Hindlimb muscle (tissue), 1 donor: ENCODE results near the gene BROX. TPM values are rescaled to one million over a fixed set of nuclear protein-coding genes. Genes with fewer than 3 reads are reported as not detected.
A peak's percentile ranks its signal among the peaks of the same experiment; 100 is the strongest.
"Not testable (repeated sequence)": the region's sequence is repeated elsewhere in the genome, so short reads cannot be mapped to it uniquely, and the experiment has no call there.

ENCODE experiments used
- DNase-seq: peaks from one replicate; pipeline ENCODE4 v3.0.0-alpha.2; 2013
- polyA plus RNA-seq: library from polyadenylated mRNA; unstranded; fragments of 120-200 nt; gene quantifications from one replicate; pipeline ENCODE4 v1.2.1, GENCODE V29; 2013; ENCODE audit not compliant: insufficient read length

The BROX gene
- 23.5 TPM for polyA plus RNA-seq

GRCh38 chr1:222712253-222713090 is at the start of gene BROX, which contains the start of gene AIDA:
BROX (plus strand) TSS chr1:222712564; CDS start chr1:222715700, 3,136 bp downstream.
AIDA (minus strand) TSS chr1:222712491; CDS start chr1:222712317, 174 bp downstream.
- peak; percentile 92 for DNase-seq

GRCh38 chr1:222663431-222663934 is 48.9 kb upstream of the BROX start:
- DNase-seq: no peak

DNA sequence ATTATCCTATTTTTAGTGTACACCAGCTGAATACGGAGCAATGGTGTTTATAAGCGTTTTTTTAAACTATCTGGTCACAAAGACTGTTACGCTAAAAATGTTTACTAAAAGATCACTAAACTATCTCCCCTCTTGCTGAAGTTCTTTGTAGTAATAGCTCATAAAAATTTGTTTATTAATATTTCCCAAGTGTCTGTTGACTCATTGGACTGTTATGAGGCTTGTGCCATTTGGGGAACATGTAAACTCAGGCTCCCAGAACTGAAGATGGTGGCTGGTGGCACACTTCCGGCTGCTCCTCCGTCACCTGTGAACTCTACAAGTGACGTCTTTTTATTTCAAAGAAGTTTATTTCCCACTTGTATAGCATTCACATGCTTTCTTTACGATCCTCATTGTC is 46.4 kb upstream of the BROX start:
- no peak for DNase-seq

DNA sequence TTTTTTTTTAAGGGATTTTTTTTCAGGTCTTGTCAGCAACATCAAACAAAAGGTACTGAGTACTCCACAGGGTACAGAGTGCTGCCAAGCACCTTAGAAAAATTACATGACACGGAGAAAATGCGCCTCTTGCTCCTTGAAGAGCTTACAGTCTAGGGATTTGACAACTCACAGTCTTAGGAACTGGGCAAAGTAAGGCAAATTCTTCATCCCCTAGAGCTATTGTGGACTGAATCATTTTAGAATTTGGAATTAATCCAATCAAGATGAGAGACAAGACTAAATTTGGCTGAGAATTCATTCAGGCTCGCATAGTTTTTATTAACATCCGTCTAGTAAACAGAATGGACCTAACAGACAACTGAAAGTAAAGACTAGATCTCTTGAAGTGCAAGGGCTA is 44.2 kb upstream of the BROX start:
- not testable (repeated sequence) for DNase-seq

DNA sequence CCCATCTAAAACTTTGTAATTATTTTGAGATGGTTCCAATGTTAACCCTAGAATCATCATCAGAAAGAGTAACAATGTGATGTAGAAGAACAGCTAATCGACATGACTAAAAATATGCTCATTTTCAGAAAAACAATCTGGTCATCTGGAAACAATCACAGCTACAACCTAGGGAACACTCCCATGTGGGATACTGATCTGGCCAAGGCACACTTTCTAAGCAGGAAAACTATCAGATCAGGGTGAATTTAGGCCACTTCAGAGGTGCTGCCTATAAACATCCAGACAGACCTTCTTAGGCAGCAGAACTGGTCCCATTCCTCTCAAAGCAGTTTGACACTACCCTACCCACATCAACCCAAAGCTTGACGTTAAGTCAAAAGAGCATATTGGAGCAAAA is 43.3 kb upstream of the BROX start:
- not testable (repeated sequence) for DNase-seq

GRCh38 chr1:222670110-222670509 is 42.3 kb upstream of the BROX start:
- DNase-seq: no peak

- no peak for DNase-seq
These were observed 32.3 kb upstream of the BROX start for GRCh38 chr1:222680080-222680479.

- DNase-seq: no peak
These were observed 21.3 kb upstream of the BROX start for GRCh38 chr1:222691016-222691415.

GRCh38 chr1:222694927-222695326 is 17.4 kb upstream of the BROX start:
- DNase-seq: no peak

GRCh38 chr1:222696741-222697140 is 15.6 kb upstream of the BROX start:
- no peak for DNase-seq

- no peak for DNase-seq
These were observed 15.2 kb upstream of the BROX start for GRCh38 chr1:222697203-222697602.

GRCh38 chr1:222697826-222698225 is 14.5 kb upstream of the BROX start:
- peak; percentile 19 for DNase-seq

- DNase-seq: no peak
These were observed 10.2 kb upstream of the BROX start for GRCh38 chr1:222702210-222702609.

- no peak for DNase-seq
These were observed 8.1 kb upstream of the BROX start for GRCh38 chr1:222704260-222704659.

DNA sequence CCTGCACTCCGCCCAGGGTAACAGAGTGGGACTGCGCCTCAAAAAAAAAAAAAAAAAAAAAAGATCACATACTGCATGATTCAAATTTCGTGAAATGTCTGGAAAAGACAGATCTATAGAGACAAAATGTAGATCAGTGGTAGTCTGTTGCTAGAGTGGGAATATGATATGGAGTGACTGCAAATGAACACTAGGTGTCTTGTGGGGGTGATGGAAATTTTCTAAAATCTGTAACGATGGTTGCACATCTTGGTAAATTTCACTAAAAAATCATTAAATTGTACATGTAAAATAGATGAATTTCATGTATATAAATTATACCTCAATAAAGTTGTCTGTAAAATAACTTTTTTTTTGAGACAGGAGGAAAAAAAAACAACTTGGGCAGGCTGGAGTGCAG is 5.5 kb upstream of the BROX start:
- no peak for DNase-seq

GRCh38 chr1:222709700-222710153 is 2.6 kb upstream of the BROX start:
- no peak for DNase-seq

DNA sequence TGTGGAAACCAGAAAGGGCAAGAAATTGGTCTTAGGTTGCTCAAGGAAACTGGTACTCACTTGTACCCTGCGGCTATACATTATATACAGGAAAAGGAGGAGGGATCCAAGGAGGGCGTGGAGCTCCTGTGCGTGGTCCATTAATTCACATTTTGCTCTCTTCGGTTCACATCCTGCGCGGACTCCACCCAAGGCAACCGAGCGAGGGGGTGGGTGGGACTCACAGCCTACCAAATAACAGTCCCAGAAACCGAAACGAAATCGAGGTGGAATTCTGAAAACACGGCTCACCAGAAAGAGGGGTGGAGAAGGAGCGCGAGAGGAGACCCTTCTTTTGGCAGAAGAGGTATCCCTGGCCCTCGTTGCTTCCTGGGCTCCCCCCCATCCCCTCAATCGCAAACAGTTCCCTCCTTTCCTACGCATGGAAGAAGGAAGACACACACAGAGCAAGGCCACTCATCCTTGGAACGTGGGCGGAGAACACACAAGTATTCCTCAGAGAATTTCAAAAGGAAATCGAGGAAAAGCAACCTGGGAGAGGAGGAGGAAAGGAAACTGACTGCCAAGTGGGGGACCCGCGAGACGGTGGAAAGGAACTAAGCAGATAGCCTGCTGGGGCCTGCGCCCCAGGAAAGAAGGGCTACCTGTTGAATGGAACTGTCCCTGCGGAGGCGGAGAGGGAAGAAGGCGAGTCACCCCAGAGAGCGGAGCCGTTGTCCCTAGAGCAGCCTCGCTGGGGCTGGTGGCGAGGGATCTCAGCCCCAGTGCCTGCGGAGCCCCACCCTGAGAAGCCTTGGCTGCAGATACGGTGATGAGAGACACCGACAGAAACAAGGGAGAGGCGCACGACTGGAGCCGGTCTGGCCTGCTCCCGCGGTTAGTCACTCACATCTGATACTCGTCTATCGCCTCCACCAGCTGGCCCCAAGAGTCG is 778 bp upstream of the BROX start:
- DNase-seq: peak; percentile 61

DNA sequence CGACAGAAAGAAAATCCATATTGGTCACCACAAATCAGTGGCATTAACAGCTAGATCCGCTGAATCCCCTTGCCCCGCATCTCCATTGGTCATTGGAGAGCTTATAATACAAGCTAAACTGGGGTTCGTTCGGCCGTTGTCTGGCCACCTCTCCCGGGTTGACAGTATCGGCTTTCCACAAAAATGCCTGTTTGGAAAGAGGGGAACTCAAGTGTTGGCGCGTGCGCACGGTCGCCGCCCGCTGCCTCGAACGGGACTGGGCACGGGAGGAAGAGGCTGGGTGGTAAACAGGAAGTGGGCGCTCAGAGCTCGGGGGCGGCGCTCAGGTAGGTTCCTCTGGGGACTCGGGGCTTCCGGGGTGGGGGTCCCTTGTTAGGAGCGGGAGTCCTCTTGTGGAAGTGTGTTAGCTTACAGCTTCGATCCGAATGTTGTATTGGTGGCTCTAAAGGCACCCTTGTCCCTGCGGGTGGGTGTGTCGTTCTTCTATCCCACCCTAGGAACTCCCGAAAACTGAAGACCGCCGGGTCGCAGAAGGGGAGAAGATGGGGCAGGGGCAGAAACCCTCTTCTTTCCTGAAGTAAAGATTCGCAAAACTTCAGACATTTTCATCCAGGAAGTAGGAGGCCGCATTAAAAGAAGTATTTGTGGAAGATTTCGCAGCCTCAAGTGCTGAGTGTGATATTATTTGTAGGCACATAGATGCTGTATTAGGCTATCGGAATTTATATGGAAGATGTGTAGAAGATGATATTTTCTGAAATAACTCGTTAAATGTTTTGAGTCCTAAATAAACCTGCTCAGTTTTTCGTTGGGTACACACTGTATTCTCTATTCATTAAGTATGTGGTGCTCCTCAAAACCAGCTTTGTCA is 962 bp downstream of the BROX start:
- DNase-seq: peak; percentile 96

DNA sequence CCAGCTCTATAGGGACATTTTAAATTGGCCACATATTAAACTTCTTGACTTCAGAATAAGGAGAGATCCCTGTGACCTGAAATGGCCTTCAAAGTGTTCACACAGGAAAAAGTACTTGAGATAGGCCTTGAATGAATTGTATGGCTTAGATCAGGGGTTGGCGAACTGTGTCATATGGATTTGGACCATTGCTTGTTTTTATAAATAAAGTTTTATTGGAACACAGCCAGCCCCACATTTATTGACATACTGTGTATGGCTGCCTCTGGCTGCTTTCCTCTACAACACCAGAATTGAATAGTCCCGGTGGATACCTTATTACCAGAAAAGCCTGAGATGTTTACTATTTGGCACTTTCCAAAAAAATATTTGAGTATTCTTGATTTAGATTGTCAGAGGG is 4.0 kb downstream of the BROX start:
- no peak for DNase-seq

DNA sequence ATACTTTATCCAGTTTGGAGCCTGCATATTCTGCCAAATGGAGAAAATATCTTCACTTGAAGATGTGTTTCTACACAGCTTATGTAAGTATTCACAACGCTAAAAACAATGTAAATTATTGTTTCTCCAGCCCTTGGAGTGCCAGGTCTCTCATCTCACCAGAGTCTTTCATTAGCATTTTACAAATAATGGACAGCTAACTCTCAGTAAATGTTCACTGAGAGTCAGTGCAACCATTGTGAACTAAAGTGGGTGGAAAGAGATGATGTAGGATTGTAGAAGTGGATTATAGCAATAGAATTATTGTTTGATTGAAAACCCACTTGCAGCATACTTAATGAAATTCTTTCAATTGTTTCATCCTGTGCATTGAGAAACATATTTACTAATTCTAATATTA is 16.4 kb downstream of the BROX start:
- DNase-seq: no peak

DNA sequence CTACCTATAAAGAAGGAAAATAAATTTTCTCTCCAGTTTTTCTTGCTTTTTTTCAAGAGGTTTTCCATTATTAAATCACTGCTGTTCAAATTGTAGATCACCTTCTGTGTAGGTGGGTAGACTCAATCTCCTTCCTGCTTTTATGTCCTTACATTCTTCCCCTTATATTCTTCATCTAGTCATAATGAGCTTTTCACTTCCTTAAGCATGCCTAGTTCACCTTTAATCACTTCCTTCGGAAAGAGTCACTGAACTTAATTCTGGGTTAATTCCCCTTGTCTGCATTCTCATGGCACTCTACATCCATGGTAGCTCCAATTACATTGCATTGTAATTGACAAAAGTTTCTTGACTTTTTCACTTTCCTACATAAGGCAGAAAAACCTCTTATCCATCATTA is 18.5 kb downstream of the BROX start:
- DNase-seq: no peak
